AML-193 (cell line): Measurements from ENCODE around the gene KCNH1.

Experiments used
- DNase-seq, 2 experiments: peaks; one replicate each; lab custom pipeline; 2025; lab: John Stamatoyannopoulos, UW

The KCNH1 gene

GRCh38 chr1:210918893-210919292 lies 215.1 kb downstream of the KCNH1 start:
- DNase-seq: no peak

GRCh38 chr1:210917560-210918169 lies 216.3 kb downstream of the KCNH1 start:
- no peak for DNase-seq

- DNase-seq: no peak
Measured at GRCh38 chr1:210916548-210916947, 217.4 kb downstream of the KCNH1 start.

- no peak for DNase-seq
Measured at GRCh38 chr1:210915890-210916507, 217.9 kb downstream of the KCNH1 start.

GRCh38 chr1:210912752-210913151 lies 221.2 kb downstream of the KCNH1 start:
- no peak for DNase-seq

GRCh38 chr1:210910020-210910575 lies 223.8 kb downstream of the KCNH1 start:
- no peak for DNase-seq

- DNase-seq: no peak
Measured at GRCh38 chr1:210908791-210909190, 225.2 kb downstream of the KCNH1 start.

GRCh38 chr1:210908257-210908656 lies 225.7 kb downstream of the KCNH1 start:
- no peak for DNase-seq

GRCh38 chr1:210907251-210907805 lies 226.6 kb downstream of the KCNH1 start:
- no peak for DNase-seq

- DNase-seq: no peak
Measured at GRCh38 chr1:210905944-210906453, 227.9 kb downstream of the KCNH1 start.

GRCh38 chr1:210905365-210905904 lies 228.5 kb downstream of the KCNH1 start:
- DNase-seq: no peak

- DNase-seq: no peak
Measured at GRCh38 chr1:210901981-210902770, 231.8 kb downstream of the KCNH1 start.

GRCh38 chr1:210900820-210901219 lies 233.1 kb downstream of the KCNH1 start:
- DNase-seq: no peak

GRCh38 chr1:210900079-210900478 lies 233.9 kb downstream of the KCNH1 start:
- DNase-seq: no peak

GRCh38 chr1:210899676-210900075 lies 234.3 kb downstream of the KCNH1 start:
- no peak for DNase-seq

- DNase-seq: no peak
Measured at GRCh38 chr1:210898473-210898872, 235.5 kb downstream of the KCNH1 start.

- no peak for DNase-seq
Measured at GRCh38 chr1:210883821-210884220, 250.1 kb downstream of the KCNH1 start.

GRCh38 chr1:210882414-210883221 lies 251.3 kb downstream of the KCNH1 start:
- no peak for DNase-seq

- no peak for DNase-seq
Measured at GRCh38 chr1:210878564-210878963, 255.4 kb downstream of the KCNH1 start.

GRCh38 chr1:210876275-210876674 lies 257.7 kb downstream of the KCNH1 start:
- no peak for DNase-seq

- no peak for DNase-seq
Measured at GRCh38 chr1:210866532-210866931, 267.4 kb downstream of the KCNH1 start.
